Left forelimb (tissue), 1 donor: ENCODE results near the gene NFIX.

Source experiments
- DNase-seq: peaks from one replicate; pipeline ENCODE4 v3.0.0-alpha.2; 2018; ENCODE audit warnings: low spot score

The NFIX gene

GRCh38 chr19:13104848-13105711, 109.8 kb downstream of the NFIX start:
- DNase-seq = no peak

GRCh38 chr19:13109361-13110098, 114.3 kb downstream of the NFIX start:
- DNase-seq = no peak

- no peak for DNase-seq
Observed at GRCh38 chr19:13110099-13110610, 114.9 kb downstream of the NFIX start.

- DNase-seq = no peak
Observed at GRCh38 chr19:13112555-13112954, 117.3 kb downstream of the NFIX start.

GRCh38 chr19:13115936-13116281, 120.6 kb downstream of the NFIX start:
- DNase-seq = no peak

- peak; percentile 91 for DNase-seq
Observed at GRCh38 chr19:13116282-13117175, 121.3 kb downstream of the NFIX start, which contains the start of gene TRMT1. TSS of gene TRMT1 (minus strand) at chr19:13116740. CDS start at chr19:13116399, 341 bp downstream.

GRCh38 chr19:13117176-13117771, 122.0 kb downstream of the NFIX start:
- no peak for DNase-seq

- DNase-seq = peak; percentile 95
Observed at GRCh38 chr19:13117772-13118423, 122.6 kb downstream of the NFIX start, which contains the start of gene NACC1. TSS of gene NACC1 (plus strand) at chr19:13118264. CDS start at chr19:13135208, 16,944 bp downstream.

GRCh38 chr19:13118424-13119193, 123.3 kb downstream of the NFIX start:
- DNase-seq = no peak

- no peak for DNase-seq
Observed at GRCh38 chr19:13119627-13120026, 124.4 kb downstream of the NFIX start.

- no peak for DNase-seq
Observed at GRCh38 chr19:13120031-13120430, 124.8 kb downstream of the NFIX start.

- DNase-seq = no peak
Observed at GRCh38 chr19:13120817-13121216, 125.5 kb downstream of the NFIX start.

- DNase-seq = no peak
Observed at GRCh38 chr19:13121551-13122274, 126.4 kb downstream of the NFIX start.

GRCh38 chr19:13122275-13122878, 127.1 kb downstream of the NFIX start:
- DNase-seq = no peak

- no peak for DNase-seq
Observed at GRCh38 chr19:13122980-13123957, 128.0 kb downstream of the NFIX start.

- DNase-seq = no peak
Observed at GRCh38 chr19:13127051-13127450, 131.8 kb downstream of the NFIX start.

GRCh38 chr19:13127811-13128575, 132.7 kb downstream of the NFIX start:
- no peak for DNase-seq
